GM12873 (cell line): ENCODE measurements around the gene IRS2.

Source experiments
- CTCF ChIP-seq: IDR thresholded peaks from 2 replicates; pipeline ENCODE4 v1.5.1; 2012; ENCODE audit warnings: low read depth, mild to moderate bottlenecking, moderate library complexity, low read length, control low read depth; ENCODE audit not compliant: insufficient read depth; ENCODE audit errors: missing control alignments

The IRS2 gene

GRCh38 chr13:109817591-109818535 lies 31.5 kb upstream of the IRS2 start:
- no peak for TF ChIP-seq CTCF

DNA sequence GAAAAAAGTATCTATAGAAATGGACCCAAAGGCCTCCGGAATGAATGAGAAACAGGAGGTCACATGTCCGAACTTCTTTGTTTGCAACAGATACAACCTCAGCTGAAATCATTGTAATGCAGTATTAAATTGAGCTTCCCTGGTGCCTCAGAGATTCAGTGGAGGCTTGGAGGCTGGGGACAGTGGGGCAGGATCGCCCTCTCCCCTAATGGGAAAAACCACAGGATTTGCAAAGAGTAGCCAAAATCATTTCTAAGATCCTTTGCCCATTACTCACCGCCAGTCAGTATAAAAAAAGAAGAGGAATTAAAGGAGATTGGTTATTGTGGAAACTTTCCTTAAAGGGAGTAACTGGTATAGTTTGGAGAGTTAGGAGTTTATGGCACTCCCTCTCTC lies 30.4 kb upstream of the IRS2 start:
- no peak for TF ChIP-seq CTCF

DNA sequence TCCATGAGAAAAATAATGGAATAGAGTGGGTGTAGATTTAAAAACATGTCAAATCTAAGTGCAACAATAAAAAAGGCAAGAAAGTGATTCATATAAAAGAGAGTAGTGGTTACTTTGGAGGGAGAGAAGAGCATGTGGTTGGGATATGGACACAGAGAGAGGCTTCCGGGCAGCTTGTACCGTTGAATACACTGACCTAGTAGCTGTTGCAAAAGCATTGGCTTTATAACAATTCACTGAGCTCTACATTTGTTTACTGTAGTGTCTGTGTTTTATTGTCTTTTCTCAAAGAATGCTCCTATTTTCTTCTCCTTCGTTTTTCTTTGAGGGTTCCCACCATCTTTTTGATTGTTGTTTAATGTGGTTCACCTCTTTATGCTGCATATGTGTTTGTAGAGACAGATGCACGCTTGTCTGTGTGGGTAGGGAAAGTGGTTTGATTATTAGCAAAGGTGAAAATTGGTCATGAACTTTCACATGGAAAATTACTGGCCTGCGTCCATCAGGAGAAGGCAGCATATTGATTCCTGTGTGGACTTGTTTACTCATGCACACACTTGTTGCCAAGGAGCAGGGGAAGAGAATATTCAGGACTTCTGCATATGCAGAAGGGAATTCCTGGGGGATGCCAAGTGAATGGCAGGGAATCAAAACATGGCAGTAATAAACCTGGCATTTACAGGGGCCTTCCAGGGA lies 29.9 kb upstream of the IRS2 start:
- TF ChIP-seq CTCF: no peak

DNA sequence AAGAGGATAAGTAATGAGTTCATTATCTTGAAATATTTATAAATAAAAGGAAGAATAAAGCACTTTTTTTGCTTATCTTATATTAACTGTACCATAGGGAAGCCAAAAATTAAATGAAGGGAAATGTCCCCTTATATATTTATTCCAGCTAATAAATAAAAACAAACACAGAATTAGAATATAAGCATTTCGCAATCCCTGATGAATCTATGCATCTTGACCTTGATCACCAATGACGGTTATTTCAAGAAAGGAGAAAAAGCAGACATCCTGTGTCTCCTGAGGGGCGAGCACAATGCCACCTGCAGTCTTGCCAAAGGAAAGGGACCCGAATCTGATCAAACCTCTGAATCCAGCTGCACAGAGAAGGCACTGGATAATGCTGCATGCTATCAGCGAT lies 29.3 kb upstream of the IRS2 start:
- TF ChIP-seq CTCF: no peak

DNA sequence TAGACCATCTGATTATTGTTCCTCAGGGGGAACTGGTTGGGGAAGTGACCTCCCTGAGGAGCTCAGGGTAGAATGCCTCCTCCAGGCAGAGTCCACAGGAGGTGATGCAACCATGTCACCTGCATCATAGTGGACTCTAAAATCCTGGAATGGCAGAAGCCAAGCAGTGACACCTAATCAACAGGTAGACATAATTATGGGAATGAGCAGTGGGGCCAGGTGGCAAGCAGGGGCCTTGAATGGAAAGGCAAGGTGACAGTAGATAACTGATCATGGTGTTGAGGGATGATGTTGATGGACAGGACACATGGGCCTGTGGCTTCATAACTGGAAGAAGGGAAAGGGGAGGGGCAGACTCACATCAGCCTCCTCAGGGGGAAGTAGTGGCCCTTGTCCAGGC lies 27.3 kb upstream of the IRS2 start:
- no peak for TF ChIP-seq CTCF

DNA sequence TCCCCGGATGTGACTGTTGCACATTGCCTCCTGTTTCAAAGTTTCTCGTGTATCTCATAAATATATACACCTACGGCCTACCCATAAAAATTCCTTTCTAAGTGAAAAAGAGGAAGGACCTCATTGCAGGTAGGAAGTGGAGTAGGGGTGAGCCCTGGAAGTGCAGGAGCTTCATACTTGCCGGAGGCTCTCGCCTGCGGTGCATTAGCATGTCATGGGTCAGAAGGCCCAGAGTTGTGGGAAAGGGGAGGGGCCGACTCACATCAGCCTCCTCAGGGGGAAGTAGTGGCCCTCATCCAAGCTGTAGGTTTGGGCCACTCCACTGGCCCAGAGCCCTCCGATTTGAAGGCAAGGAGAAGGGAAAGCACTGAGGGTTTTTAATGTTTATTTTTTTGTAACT lies 26.0 kb upstream of the IRS2 start:
- no peak for TF ChIP-seq CTCF

DNA sequence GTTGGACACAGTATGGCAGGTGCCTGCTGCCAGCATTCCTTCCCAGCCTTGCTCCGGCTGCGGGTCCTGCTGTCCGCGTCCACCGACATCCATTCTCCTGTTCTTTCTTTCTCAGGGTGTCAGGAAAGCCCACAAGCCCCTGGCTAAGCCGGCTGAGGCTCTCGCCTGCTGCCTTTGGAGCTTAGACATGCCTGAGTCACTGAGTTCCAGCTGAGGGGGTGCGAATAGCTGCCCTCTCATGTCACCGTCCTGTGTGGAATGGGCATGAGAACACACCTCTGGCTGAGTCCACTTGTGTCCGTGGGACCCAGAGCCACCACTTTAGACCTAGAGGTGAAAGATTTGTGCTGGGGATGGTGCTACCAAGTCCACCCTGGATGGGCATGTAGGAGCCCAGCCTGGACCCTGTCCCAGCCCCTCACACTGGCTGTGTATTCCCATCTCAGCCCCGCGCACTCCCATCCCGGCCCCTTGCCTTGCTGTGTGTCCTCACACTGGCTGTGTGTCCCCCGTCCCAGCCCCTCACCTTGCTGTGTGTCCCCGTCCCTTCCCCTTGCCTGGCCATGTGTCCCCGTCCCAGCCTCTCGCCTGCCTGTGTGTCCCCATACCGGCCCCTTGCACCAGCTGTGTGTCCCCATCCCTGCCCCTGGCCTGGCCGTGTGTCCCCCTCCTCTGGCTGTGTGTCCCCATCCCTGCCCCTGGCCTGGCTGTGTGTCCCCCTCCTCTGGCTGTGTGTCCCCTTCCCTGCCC lies 24.6 kb upstream of the IRS2 start:
- TF ChIP-seq CTCF: no peak
